Smooth muscle cell (in vitro differentiated cells): ENCODE measurements around the gene GALNT10. TPM values are rescaled to one million over a fixed set of nuclear protein-coding genes. Genes with fewer than 3 reads are reported as not detected.
"Not testable (repeated sequence)": the region's sequence is repeated elsewhere in the genome, so short reads cannot be mapped to it uniquely, and the experiment has no call there.

Experiments
- DNase-seq: peaks from one replicate; lab custom pipeline; 2025; ENCODE audit not compliant: unreplicated experiment; lab: John Stamatoyannopoulos, UW
- H2AFZ ChIP-seq: fragments of 200-600 bp; sonication (generic); 2 replicates; pipeline ENCODE4 v1.6.0; 2016; ENCODE audit warnings: antibody characterized with exemption, low read depth, mild to moderate bottlenecking
- H3F3A ChIP-seq: fragments of 200-600 bp; sonication (generic); 2 replicates; pipeline ENCODE4 v1.6.0; 2017; ENCODE audit warnings: antibody characterized with exemption, low read depth
- H3K27ac ChIP-seq: fragments of 200-600 bp; sonication (generic); 2 replicates; pipeline ENCODE4 v1.5.1; 2016; ENCODE audit warnings: low read depth, mild to moderate bottlenecking
- H3K27me3 ChIP-seq: fragments of 200-600 bp; sonication (generic); 2 replicates; pipeline ENCODE4 v1.6.1; 2016; ENCODE audit warnings: low read depth, mild to moderate bottlenecking
- H3K36me3 ChIP-seq: fragments of 200-600 bp; sonication (generic); 2 replicates; pipeline ENCODE4 v1.5.1; 2016; ENCODE audit warnings: low read depth
- H3K4me1 ChIP-seq: fragments of 200-600 bp; sonication (generic); 2 replicates; pipeline ENCODE4 v1.5.1; 2016; ENCODE audit warnings: low read depth
- H3K4me2 ChIP-seq: fragments of 200-600 bp; sonication (generic); 2 replicates; pipeline ENCODE4 v1.6.0; 2016; ENCODE audit warnings: mild to moderate bottlenecking
- H3K4me3 ChIP-seq: fragments of 200-600 bp; sonication (generic); 2 replicates; pipeline ENCODE4 v1.5.1; 2016; ENCODE audit warnings: mild to moderate bottlenecking
- H3K79me2 ChIP-seq: fragments of 200-600 bp; sonication (generic); 2 replicates; pipeline ENCODE4 v1.6.0; 2016; ENCODE audit warnings: low read depth, mild to moderate bottlenecking
- H3K9ac ChIP-seq: fragments of 200-600 bp; sonication (generic); 2 replicates; pipeline ENCODE4 v1.6.0; 2016; ENCODE audit warnings: low read depth
- H3K9me3 ChIP-seq: fragments of 200-600 bp; sonication (generic); replicated peaks from 2 replicates; pipeline ENCODE4 v1.5.1; 2016; ENCODE audit warnings: low read depth
- H4K20me1 ChIP-seq: fragments of 200-600 bp; sonication (generic); 2 replicates; pipeline ENCODE4 v1.6.0; 2016; ENCODE audit warnings: low read depth
- CTCF ChIP-seq: fragments of 200-600 bp; sonication (generic); IDR thresholded peaks from 2 replicates; pipeline ENCODE4 v1.5.1; 2017; ENCODE audit warnings: borderline replicate concordance, mild to moderate bottlenecking, antibody characterized with exemption; ENCODE audit not compliant: insufficient read depth, poor library complexity, severe bottlenecking
- WGBS: methylation state at CpG from one replicate; pipeline ENCODE4 v1.1.7; 2016; ENCODE audit warnings: low lambda C conversion rate; 5-methylcytosine and 5-hydroxymethylcytosine counted together
- polyA plus RNA-seq: library from polyadenylated mRNA; unstranded; fragments of >200 nt; fragmentation: Nextera tagmentation; extraction: Ambion mirVana; gene quantifications from 2 replicates; pipeline ENCODE4 v1.2.1, GENCODE V29; 2016
- total RNA-seq: library from RNA; depleted of rRNA; stranded (reverse); fragments of >200 nt; gene quantifications from 2 replicates; pipeline ENCODE4 v1.2.3, GENCODE V29; 2014

Gene GALNT10
- total and polyA plus RNA-seq, 2 experiments from 2014 or later = 23.6 to 24.6 TPM

- no peak for TF ChIP-seq CTCF
- Histone ChIP-seq H3K27ac (peak overlapping the region; percentile 29), H2AFZ (no peak overlapping the region)
Measured at GRCh38 chr5:154358516-154359220, 168.1 kb downstream of the GALNT10 start.

GRCh38 chr5:154359221-154359573 is 168.7 kb downstream of the GALNT10 start:
- H3K36me3 ChIP-seq = no peaks in the 10 kb centered on the region
- WGBS = 30% methylated on average over 4 of the region's 4 CpGs
- H3K4me1 ChIP-seq = peaks cover 13% of the 10 kb centered on the region
- H3K79me2 ChIP-seq = no peaks in the 10 kb centered on the region
- no peak overlapping the region for H3K9ac ChIP-seq
- H3K4me3 ChIP-seq = no peak overlapping the region
- no peaks in the 10 kb centered on the region for H3K27me3 ChIP-seq
- no peak for DNase-seq
- peak overlapping the region; percentile 27 for H3K4me2 ChIP-seq
- TF ChIP-seq CTCF = no peak
- no peaks in the 10 kb centered on the region for H4K20me1 ChIP-seq
- no peak overlapping the region for H2AFZ ChIP-seq
- no peaks in the 10 kb centered on the region for H3K9me3 ChIP-seq
- H3F3A ChIP-seq = peaks cover 9% of the 10 kb centered on the region
- H3K27ac ChIP-seq = peak overlapping the region; percentile 29

More at GRCh38 chr5:154358516-154359220, 168.1 kb downstream of the GALNT10 start:
- H3K79me2 ChIP-seq = no peaks in the 10 kb centered on the region
- no peaks in the 10 kb centered on the region for H3K9me3 ChIP-seq
- no peak overlapping the region for H3K4me3 ChIP-seq
- no peaks in the 10 kb centered on the region for H3K36me3 ChIP-seq
- peaks cover 13% of the 10 kb centered on the region for H3K4me1 ChIP-seq
- H3K27me3 ChIP-seq = no peaks in the 10 kb centered on the region
- WGBS = 34% methylated on average over 11 of the region's 11 CpGs
- peak overlapping the region; percentile 27 for H3K4me2 ChIP-seq
- H4K20me1 ChIP-seq = no peaks in the 10 kb centered on the region
- H3K9ac ChIP-seq = no peak overlapping the region
- no peak for DNase-seq
- H3F3A ChIP-seq = peaks cover 9% of the 10 kb centered on the region

- WGBS = 64% methylated on average over 7 of the region's 7 CpGs
- DNase-seq, H3K4me2 ChIP-seq, H3K9ac ChIP-seq, H3K9me3 ChIP-seq, H3K4me3 ChIP-seq, H3F3A ChIP-seq, H3K27ac ChIP-seq, H3K79me2 ChIP-seq, H4K20me1 ChIP-seq, H3K36me3 ChIP-seq, H2AFZ ChIP-seq, H3K27me3 ChIP-seq: not testable (repeated sequence)
- peaks cover 13% of the 10 kb centered on the region for H3K4me1 ChIP-seq
Measured at GRCh38 chr5:154360241-154360640, 169.7 kb downstream of the GALNT10 start.

- no peak for TF ChIP-seq CTCF
- Histone ChIP-seq H3K27ac (no peak overlapping the region), H2AFZ (no peak overlapping the region), H3K4me1 (peaks cover 13% of the 10 kb centered on the region), H3F3A (peaks cover 10% of the 10 kb centered on the region), H3K27me3 (no peaks in the 10 kb centered on the region), H4K20me1 (no peaks in the 10 kb centered on the region), H3K4me3 (no peak overlapping the region), H3K4me2 (no peak overlapping the region), H3K9me3 (no peaks in the 10 kb centered on the region), H3K79me2 (no peaks in the 10 kb centered on the region), H3K9ac (no peak overlapping the region), H3K36me3 (no peaks in the 10 kb centered on the region)
- no peak for DNase-seq
- 84% methylated on average over 4 of the region's 4 CpGs for WGBS
Measured at GRCh38 chr5:154363411-154363810, 172.9 kb downstream of the GALNT10 start.
